ENCODE results near the gene SUGCT. TPM values are rescaled to one million over a fixed set of nuclear protein-coding genes. Genes with fewer than 3 reads are reported as not detected.
A peak's percentile ranks its signal among the peaks of the same experiment; 100 is the strongest.

The SUGCT gene
- total RNA-seq, 2 donors from 2014 or later = 3.3 to 15.2 TPM

GRCh38 chr7:40095695-40096327 lies 39.0 kb upstream of the SUGCT start:
- TF ChIP-seq, protein P1, sequence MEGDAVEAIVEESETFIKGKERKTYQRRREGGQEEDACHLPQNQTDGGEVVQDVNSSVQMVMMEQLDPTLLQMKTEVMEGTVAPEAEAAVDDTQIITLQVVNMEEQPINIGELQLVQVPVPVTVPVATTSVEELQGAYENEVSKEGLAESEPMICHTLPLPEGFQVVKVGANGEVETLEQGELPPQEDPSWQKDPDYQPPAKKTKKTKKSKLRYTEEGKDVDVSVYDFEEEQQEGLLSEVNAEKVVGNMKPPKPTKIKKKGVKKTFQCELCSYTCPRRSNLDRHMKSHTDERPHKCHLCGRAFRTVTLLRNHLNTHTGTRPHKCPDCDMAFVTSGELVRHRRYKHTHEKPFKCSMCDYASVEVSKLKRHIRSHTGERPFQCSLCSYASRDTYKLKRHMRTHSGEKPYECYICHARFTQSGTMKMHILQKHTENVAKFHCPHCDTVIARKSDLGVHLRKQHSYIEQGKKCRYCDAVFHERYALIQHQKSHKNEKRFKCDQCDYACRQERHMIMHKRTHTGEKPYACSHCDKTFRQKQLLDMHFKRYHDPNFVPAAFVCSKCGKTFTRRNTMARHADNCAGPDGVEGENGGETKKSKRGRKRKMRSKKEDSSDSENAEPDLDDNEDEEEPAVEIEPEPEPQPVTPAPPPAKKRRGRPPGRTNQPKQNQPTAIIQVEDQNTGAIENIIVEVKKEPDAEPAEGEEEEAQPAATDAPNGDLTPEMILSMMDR (IDR thresholded peaks at IDR 0.05) = no peak
- peaks cover 6 to 11% of the 10 kb centered on the region in 2 donors for H3K4me1 ChIP-seq (ENCODE audit: control insufficient read depth in 1 of 2, low read depth in 2 of 2)
- H3K4me3 ChIP-seq = no peak overlapping the region
- no peaks in the 10 kb centered on the region for H3K9me3 ChIP-seq
- ATAC-seq (ENCODE audit: insufficient number of reproducible peaks, low FRiP score, low read depth) (no peak), DNase-seq (ENCODE audit: low spot score) (no peak)
- peaks cover 26% of the 10 kb centered on the region for H3K36me3 ChIP-seq
- H3K27me3 ChIP-seq (replicated peaks; ENCODE audit: insufficient read depth) = no peaks in the 10 kb centered on the region
- no peak overlapping the region for H3K27ac ChIP-seq

GRCh38 chr7:40097728-40098127 lies 37.1 kb upstream of the SUGCT start:
- Histone ChIP-seq H3K4me1 (ENCODE audit: control insufficient read depth in 1 of 2, low read depth in 2 of 2) (peaks cover 6 to 19% of the 10 kb centered on the region in 2 donors), H3K36me3 (peaks cover 25% of the 10 kb centered on the region), H3K27ac (no peak overlapping the region), H3K4me3 (no peak overlapping the region), H3K27me3 (replicated peaks; ENCODE audit: insufficient read depth) (no peaks in the 10 kb centered on the region), H3K9me3 (no peaks in the 10 kb centered on the region)
- ATAC-seq (ENCODE audit: insufficient number of reproducible peaks, low FRiP score, low read depth) = no peak
- TF ChIP-seq, protein P1 (IDR thresholded peaks at IDR 0.05) = no peak
- DNase-seq (ENCODE audit: low spot score) = no peak

DNA sequence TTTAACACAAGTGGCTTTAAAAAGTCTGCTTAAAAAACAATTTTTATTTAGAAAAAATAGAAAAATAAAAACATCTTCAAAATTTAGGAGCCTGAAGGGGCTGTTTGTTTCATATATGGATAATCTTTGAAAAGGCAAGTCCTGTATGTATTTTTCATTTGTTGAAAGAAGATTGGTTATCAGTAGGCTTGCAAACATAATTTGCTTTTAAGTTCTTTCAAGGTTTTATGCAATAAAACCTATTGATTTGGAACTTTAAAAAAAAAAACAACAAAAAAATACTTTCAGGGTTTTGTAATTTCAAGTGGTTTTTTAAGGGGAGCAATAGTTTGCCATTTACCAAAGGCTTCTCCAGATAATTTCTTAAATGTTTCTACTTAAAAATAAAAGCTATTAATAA lies 36.0 kb upstream of the SUGCT start:
- TF ChIP-seq, protein P1 (IDR thresholded peaks at IDR 0.05) = no peak

GRCh38 chr7:40099837-40100236 lies 35.0 kb upstream of the SUGCT start:
- ATAC-seq (ENCODE audit: insufficient number of reproducible peaks, low FRiP score, low read depth) = no peak
- TF ChIP-seq, protein P1 (IDR thresholded peaks at IDR 0.05) = no peak
- DNase-seq (ENCODE audit: low spot score) = no peak

More for the DNA sequence above, 36.0 kb upstream of the SUGCT start:
- ATAC-seq (ENCODE audit: insufficient number of reproducible peaks, low FRiP score, low read depth) (no peak), DNase-seq (ENCODE audit: low spot score) (no peak)
- H3K36me3 ChIP-seq = peaks cover 17% of the 10 kb centered on the region
- H3K4me1 ChIP-seq (ENCODE audit: control insufficient read depth in 1 of 2, low read depth in 2 of 2) = peaks cover 6 to 19% of the 10 kb centered on the region in 2 donors
- no peaks in the 10 kb centered on the region for H3K9me3 ChIP-seq
- H3K4me3 ChIP-seq = no peak overlapping the region
- no peaks in the 10 kb centered on the region for H3K27me3 ChIP-seq (replicated peaks; ENCODE audit: insufficient read depth)
- H3K27ac ChIP-seq = no peak overlapping the region

GRCh38 chr7:40101201-40101600 lies 33.6 kb upstream of the SUGCT start:
- Histone ChIP-seq H3K27me3 (replicated peaks; ENCODE audit: insufficient read depth) (no peaks in the 10 kb centered on the region), H3K9me3 (no peaks in the 10 kb centered on the region), H3K4me1 (ENCODE audit: control insufficient read depth in 1 of 2, low read depth in 2 of 2) (peaks cover 6 to 19% of the 10 kb centered on the region in 2 donors), H3K27ac (peak overlapping the region in 1 of 2 donors; percentile 8), H3K4me3 (no peak overlapping the region), H3K36me3 (peaks cover 3% of the 10 kb centered on the region)
- ATAC-seq (ENCODE audit: insufficient number of reproducible peaks, low FRiP score, low read depth) = no peak
- TF ChIP-seq, protein P1 (IDR thresholded peaks at IDR 0.05) = no peak
- no peak for DNase-seq (ENCODE audit: low spot score)

More at GRCh38 chr7:40099837-40100236, 35.0 kb upstream of the SUGCT start:
- Histone ChIP-seq H3K4me1 (ENCODE audit: control insufficient read depth in 1 of 2, low read depth in 2 of 2) (peaks cover 6 to 19% of the 10 kb centered on the region in 2 donors), H3K36me3 (peaks cover 8% of the 10 kb centered on the region), H3K4me3 (no peak overlapping the region), H3K27ac (no peak overlapping the region), H3K27me3 (replicated peaks; ENCODE audit: insufficient read depth) (no peaks in the 10 kb centered on the region), H3K9me3 (no peaks in the 10 kb centered on the region)

All from thoracic aorta (tissue), 2 donors.